ENCODE data around the gene SCPEP1. TPM values are rescaled to one million over a fixed set of nuclear protein-coding genes. Genes with fewer than 3 reads are reported as not detected.

The SCPEP1 gene, protein sequence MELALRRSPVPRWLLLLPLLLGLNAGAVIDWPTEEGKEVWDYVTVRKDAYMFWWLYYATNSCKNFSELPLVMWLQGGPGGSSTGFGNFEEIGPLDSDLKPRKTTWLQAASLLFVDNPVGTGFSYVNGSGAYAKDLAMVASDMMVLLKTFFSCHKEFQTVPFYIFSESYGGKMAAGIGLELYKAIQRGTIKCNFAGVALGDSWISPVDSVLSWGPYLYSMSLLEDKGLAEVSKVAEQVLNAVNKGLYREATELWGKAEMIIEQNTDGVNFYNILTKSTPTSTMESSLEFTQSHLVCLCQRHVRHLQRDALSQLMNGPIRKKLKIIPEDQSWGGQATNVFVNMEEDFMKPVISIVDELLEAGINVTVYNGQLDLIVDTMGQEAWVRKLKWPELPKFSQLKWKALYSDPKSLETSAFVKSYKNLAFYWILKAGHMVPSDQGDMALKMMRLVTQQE
- total RNA-seq = 29.5 and 31.4 TPM in 2 replicates

DNA sequence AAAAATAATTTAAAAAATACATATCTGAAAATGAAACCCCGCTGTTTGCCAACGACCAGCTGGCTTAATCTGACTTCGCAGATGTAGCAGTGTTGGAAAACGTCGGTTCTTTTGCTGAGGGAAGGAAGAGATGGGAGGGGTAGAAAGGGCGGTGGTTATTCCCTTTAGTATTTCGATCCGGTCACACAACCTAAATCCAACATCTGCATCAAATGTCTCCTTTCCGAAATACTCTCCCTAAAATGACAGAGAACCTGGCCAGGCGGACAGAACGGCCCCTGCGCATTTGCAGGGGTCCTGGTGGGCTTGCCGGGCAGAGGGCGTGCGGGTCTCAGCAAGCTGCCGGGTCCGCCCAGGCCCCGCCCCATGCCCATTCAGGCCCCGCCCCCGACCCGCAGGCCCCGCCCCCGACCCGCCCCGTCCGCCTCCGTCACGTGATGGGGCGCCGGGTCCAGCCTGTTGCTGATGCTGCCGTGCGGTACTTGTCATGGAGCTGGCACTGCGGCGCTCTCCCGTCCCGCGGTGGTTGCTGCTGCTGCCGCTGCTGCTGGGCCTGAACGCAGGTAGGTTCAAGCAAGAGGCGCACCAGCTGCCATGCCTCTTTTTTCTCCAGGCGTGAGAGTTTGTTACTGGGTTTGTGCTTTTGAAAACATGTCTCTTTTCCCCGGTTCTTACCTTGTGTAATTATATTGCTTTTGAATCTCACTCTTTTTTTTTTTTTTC is at the start of gene SCPEP1:
TSS of gene SCPEP1 (plus strand) at position 459 of the 723 bp plus-strand sequence. CDS start at position 488, 29 bp downstream.

DNA sequence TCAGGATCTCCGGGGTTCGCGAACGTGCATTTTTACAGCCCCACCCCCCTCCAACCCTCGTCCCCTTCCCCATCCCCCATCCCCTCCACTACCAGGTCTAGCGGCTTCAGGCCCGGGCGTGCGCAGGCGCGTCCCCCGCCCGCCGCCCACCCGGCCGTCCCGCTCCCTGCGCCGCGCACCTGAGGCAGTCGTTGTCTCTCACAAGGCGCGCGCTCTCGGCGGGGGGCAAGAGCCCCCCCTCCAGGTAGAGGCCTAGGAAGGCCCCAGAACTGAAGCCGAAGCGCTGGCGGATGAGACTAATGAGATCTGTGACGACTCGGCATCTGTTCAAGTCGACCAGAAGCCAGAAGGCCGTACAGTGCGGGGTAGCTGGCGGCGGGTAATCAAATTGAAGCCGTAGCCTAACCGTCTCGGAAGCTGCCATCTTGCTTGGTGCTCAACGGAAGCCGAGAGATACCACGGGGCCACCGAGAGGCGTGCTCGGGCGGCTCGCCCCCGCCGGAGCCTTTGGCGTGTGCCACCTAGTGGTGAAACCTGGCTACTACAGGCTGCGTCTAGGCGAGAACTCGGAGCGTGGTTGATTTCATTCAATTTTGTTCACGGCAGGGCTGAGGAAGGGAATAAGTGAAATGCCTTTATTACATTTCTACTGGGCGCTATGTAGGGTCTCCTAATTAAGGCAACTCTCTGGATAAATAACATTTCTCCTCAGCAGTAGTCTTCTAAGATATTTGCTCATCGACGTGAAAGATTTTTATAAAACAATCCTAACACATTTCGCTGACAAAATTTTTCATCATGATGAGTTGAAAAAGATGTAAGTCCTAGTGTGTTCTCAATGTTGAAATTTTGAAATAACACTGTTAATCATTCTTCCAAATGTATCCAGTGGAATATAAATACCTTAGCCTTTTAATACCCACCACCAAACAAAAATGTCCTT is 17.1 kb upstream of the SCPEP1 start, which contains the start of gene COIL:
TSS of gene COIL (minus strand) at position 455 of the 943 bp plus-strand sequence. CDS start at position 424, 31 bp downstream.

Other genes with a start within 250 kb of the SCPEP1 start
- 1.8 and 3.3 TPM in 2 replicates for gene C17orf67, start 144.2 kb upstream of the SCPEP1 start, total RNA-seq
- gene DGKE, start 144.0 kb upstream of the SCPEP1 start, total RNA-seq = 9.4 and 17.7 TPM in 2 replicates
- gene TRIM25, start 64.1 kb upstream of the SCPEP1 start, total RNA-seq = 24.8 and 47.3 TPM in 2 replicates
- gene COIL, start 17.1 kb upstream of the SCPEP1 start, total RNA-seq = 10.0 and 17.1 TPM in 2 replicates
- gene AKAP1, start 107.1 kb downstream of the SCPEP1 start, total RNA-seq = 20.9 and 27.7 TPM in 2 replicates

Measured in bladder microvascular endothelial cell (primary cell).